ENCODE results near the gene SETD3.

The SETD3 gene

GRCh38 chr14:99479160-99479905 lies 1.3 kb downstream of the SETD3 start:
- H3K9me3 Mint-ChIP-seq: no peaks in the 10 kb centered on the region

GRCh38 chr14:99478128-99478527 lies 2.5 kb downstream of the SETD3 start:
- ATAC-seq (no peak), DNase-seq (no peak)
- Mint-ChIP-seq H3K4me3 (peak overlapping the region in 1 of 2 donors; percentile 26), H3K9me3 (no peaks in the 10 kb centered on the region), H3K27me3 (no peaks in the 10 kb centered on the region), H3K4me1 (peaks cover 35% of the 10 kb centered on the region), H3K27ac (no peak overlapping the region)

More at GRCh38 chr14:99479160-99479905, 1.3 kb downstream of the SETD3 start:
- Mint-ChIP-seq H3K27me3 (no peaks in the 10 kb centered on the region), H3K4me3 (peak overlapping the region; percentile 95 to 100), H3K27ac (peak overlapping the region in 1 of 2 donors; percentile 96), H3K4me1 (peaks cover 47% of the 10 kb centered on the region)
- DNase-seq (no peak), ATAC-seq (no peak)

- Mint-ChIP-seq H3K27me3 (no peaks in the 10 kb centered on the region), H3K4me3 (no peak overlapping the region), H3K4me1 (peaks cover 23% of the 10 kb centered on the region), H3K9me3 (no peaks in the 10 kb centered on the region), H3K27ac (no peak overlapping the region)
- DNase-seq: no peak
- no peak for ATAC-seq
Observed at GRCh38 chr14:99476864-99477263, 3.8 kb downstream of the SETD3 start.

- DNase-seq (no peak), ATAC-seq (no peak)
- Mint-ChIP-seq H3K4me3 (no peak overlapping the region), H3K27me3 (no peaks in the 10 kb centered on the region), H3K9me3 (no peaks in the 10 kb centered on the region), H3K4me1 (peaks cover 26% of the 10 kb centered on the region), H3K27ac (no peak overlapping the region)
Observed at GRCh38 chr14:99475660-99476059, 5.0 kb downstream of the SETD3 start.

GRCh38 chr14:99475179-99475578 lies 5.5 kb downstream of the SETD3 start:
- DNase-seq: no peak
- Mint-ChIP-seq H3K9me3 (no peaks in the 10 kb centered on the region), H3K4me3 (no peak overlapping the region)

GRCh38 chr14:99473458-99473857 lies 7.2 kb downstream of the SETD3 start:
- DNase-seq: no peak
- no peaks in the 10 kb centered on the region for H3K27me3 Mint-ChIP-seq
- peaks cover 36% of the 10 kb centered on the region for H3K4me1 Mint-ChIP-seq
- ATAC-seq: no peak
- no peak overlapping the region for H3K4me3 Mint-ChIP-seq
- H3K9me3 Mint-ChIP-seq: no peaks in the 10 kb centered on the region
- no peak overlapping the region for H3K27ac Mint-ChIP-seq

More at GRCh38 chr14:99475179-99475578, 5.5 kb downstream of the SETD3 start:
- ATAC-seq: no peak
- H3K27ac Mint-ChIP-seq: no peak overlapping the region
- peaks cover 31% of the 10 kb centered on the region for H3K4me1 Mint-ChIP-seq
- no peaks in the 10 kb centered on the region for H3K27me3 Mint-ChIP-seq

- Mint-ChIP-seq H3K27ac (no peak overlapping the region), H3K4me1 (peaks cover 36% of the 10 kb centered on the region), H3K4me3 (no peak overlapping the region), H3K9me3 (no peaks in the 10 kb centered on the region), H3K27me3 (no peaks in the 10 kb centered on the region)
- DNase-seq: no peak
- ATAC-seq: no peak
Observed at GRCh38 chr14:99472937-99473336, 7.7 kb downstream of the SETD3 start.

- ATAC-seq (no peak), DNase-seq (no peak)
- H3K27ac Mint-ChIP-seq: no peak overlapping the region
- no peak overlapping the region for H3K4me3 Mint-ChIP-seq
- no peaks in the 10 kb centered on the region for H3K9me3 Mint-ChIP-seq
- no peaks in the 10 kb centered on the region for H3K27me3 Mint-ChIP-seq
- H3K4me1 Mint-ChIP-seq: peaks cover 39% of the 10 kb centered on the region
Observed at GRCh38 chr14:99471731-99472130, 8.9 kb downstream of the SETD3 start.

- DNase-seq: no peak
- Mint-ChIP-seq H3K9me3 (no peaks in the 10 kb centered on the region), H3K4me1 (peaks cover 35% of the 10 kb centered on the region), H3K4me3 (no peak overlapping the region), H3K27me3 (no peaks in the 10 kb centered on the region), H3K27ac (peak overlapping the region in 1 of 2 donors; percentile 6)
- ATAC-seq: no peak
Observed at GRCh38 chr14:99468836-99469592, 11.6 kb downstream of the SETD3 start.

GRCh38 chr14:99468081-99468480 lies 12.6 kb downstream of the SETD3 start:
- H3K27ac Mint-ChIP-seq: no peak overlapping the region
- no peaks in the 10 kb centered on the region for H3K9me3 Mint-ChIP-seq
- ATAC-seq (no peak), DNase-seq (no peak)
- peaks cover 35% of the 10 kb centered on the region for H3K4me1 Mint-ChIP-seq
- H3K27me3 Mint-ChIP-seq: no peaks in the 10 kb centered on the region
- H3K4me3 Mint-ChIP-seq: no peak overlapping the region

GRCh38 chr14:99467336-99468078 lies 13.2 kb downstream of the SETD3 start:
- Mint-ChIP-seq H3K4me1 (peaks cover 35% of the 10 kb centered on the region), H3K4me3 (no peak overlapping the region), H3K27ac (no peak overlapping the region), H3K9me3 (no peaks in the 10 kb centered on the region), H3K27me3 (no peaks in the 10 kb centered on the region)
- no peak for ATAC-seq
- DNase-seq: no peak

- Mint-ChIP-seq H3K4me1 (peaks cover 35% of the 10 kb centered on the region), H3K4me3 (no peak overlapping the region), H3K27ac (no peak overlapping the region), H3K9me3 (no peaks in the 10 kb centered on the region), H3K27me3 (no peaks in the 10 kb centered on the region)
- ATAC-seq: no peak
- no peak for DNase-seq
Observed at GRCh38 chr14:99466758-99467157, 13.9 kb downstream of the SETD3 start.

GRCh38 chr14:99465288-99465687 lies 15.4 kb downstream of the SETD3 start:
- H3K27ac Mint-ChIP-seq: peak overlapping the region in 1 of 2 donors; percentile 7
- no peak overlapping the region for H3K4me3 Mint-ChIP-seq
- H3K27me3 Mint-ChIP-seq: no peaks in the 10 kb centered on the region
- DNase-seq (no peak), ATAC-seq (no peak)
- no peaks in the 10 kb centered on the region for H3K9me3 Mint-ChIP-seq
- H3K4me1 Mint-ChIP-seq: peaks cover 28% of the 10 kb centered on the region

- no peaks in the 10 kb centered on the region for H3K9me3 Mint-ChIP-seq
- H3K27me3 Mint-ChIP-seq: no peaks in the 10 kb centered on the region
- no peak overlapping the region for H3K4me3 Mint-ChIP-seq
- peaks cover 16% of the 10 kb centered on the region for H3K4me1 Mint-ChIP-seq
- H3K27ac Mint-ChIP-seq: peak overlapping the region in 1 of 2 donors; percentile 50
- ATAC-seq (no peak), DNase-seq (no peak)
Observed at GRCh38 chr14:99463974-99464373, 16.7 kb downstream of the SETD3 start.

- DNase-seq: no peak
- ATAC-seq: no peak
- Mint-ChIP-seq H3K27me3 (no peaks in the 10 kb centered on the region), H3K27ac (no peak overlapping the region), H3K9me3 (no peaks in the 10 kb centered on the region), H3K4me1 (no peaks in the 10 kb centered on the region), H3K4me3 (no peak overlapping the region)
Observed at GRCh38 chr14:99462210-99462609, 18.4 kb downstream of the SETD3 start.

Measured in stimulated activated naive CD8-positive, alpha-beta T cell treated with anti-CD3 and anti-CD28 coated beads, Interleukin-15, amount 100 ng/mL, for 72 hours (primary cell).